Superior temporal gyrus (tissue), 1 donor: ENCODE measurements around the gene PARN.
A peak's percentile ranks its signal among the peaks of the same experiment; 100 is the strongest.
"Not testable (repeated sequence)": the region's sequence is repeated elsewhere in the genome, so short reads cannot be mapped to it uniquely, and the experiment has no call there.

Experiments used
- DNase-seq: peaks from one replicate; pipeline ENCODE4 v3.0.0-alpha.2; 2016; ENCODE audit errors: extremely low spot score

PARN gene

GRCh38 chr16:14400978-14401710 lies 228.9 kb downstream of the PARN start:
- DNase-seq = not testable (repeated sequence)

- no peak for DNase-seq
Measured at GRCh38 chr16:14400285-14400977, 229.6 kb downstream of the PARN start.

- peak; percentile 35 for DNase-seq
Measured at GRCh38 chr16:14399378-14400284, 230.4 kb downstream of the PARN start.

GRCh38 chr16:14398014-14398717 lies 231.9 kb downstream of the PARN start:
- DNase-seq = no peak

GRCh38 chr16:14395710-14396304 lies 234.3 kb downstream of the PARN start:
- not testable (repeated sequence) for DNase-seq

GRCh38 chr16:14394834-14395233 lies 235.2 kb downstream of the PARN start:
- DNase-seq = no peak

GRCh38 chr16:14392960-14393359 lies 237.1 kb downstream of the PARN start:
- no peak for DNase-seq

- no peak for DNase-seq
Measured at GRCh38 chr16:14389359-14389758, 240.7 kb downstream of the PARN start.

- DNase-seq = no peak
Measured at GRCh38 chr16:14388243-14388642, 241.8 kb downstream of the PARN start.

GRCh38 chr16:14386115-14386514 lies 243.9 kb downstream of the PARN start:
- no peak for DNase-seq
